ENCODE results near the gene EN2. TPM values are rescaled to one million over a fixed set of nuclear protein-coding genes. Genes with fewer than 3 reads are reported as not detected.

EN2 gene
- total RNA-seq, 1 experiment from 2014 or later, result 0.07 TPM

- no peak overlapping the region; a peak in 1 of 5 replicates for H3K4me3 Mint-ChIP-seq
Observed at GRCh38 chr7:155483245-155483644, 25.3 kb downstream of the EN2 start.

More at GRCh38 chr7:155483245-155483644, 25.3 kb downstream of the EN2 start:
- no peak for DNase-seq
- H2BK5ac ChIP-seq (ENCODE audit: insufficient read length, low read length), result no peak overlapping the region
- no peak overlapping the region for H3K9ac ChIP-seq (ENCODE audit: extremely low read depth, insufficient read length, low read length)
- no peak overlapping the region for H2BK15ac ChIP-seq (ENCODE audit: low read depth, low read length)
- H3K18ac ChIP-seq (ENCODE audit: insufficient read length, low read depth, low read length), result no peak overlapping the region
- peaks cover 98% of the 10 kb centered on the region for H3K27me3 Mint-ChIP-seq (ENCODE audit: low read depth)
- no peaks in the 10 kb centered on the region for H3K9me3 ChIP-seq (ENCODE audit: control insufficient read depth, low read depth, low read length)
- no peak overlapping the region for H4K91ac ChIP-seq (ENCODE audit: insufficient read length, low read depth, low read length)
- H3K9me3 Mint-ChIP-seq, result peaks cover 0 to 7% of the 10 kb centered on the region in 2 experiments; a peak in 3 of 5 replicates
- H3K4ac ChIP-seq (ENCODE audit: low read depth, low read length), result no peak overlapping the region
- H3K79me1 ChIP-seq (ENCODE audit: insufficient read depth, low read depth, low read length, poor library complexity, severe bottlenecking), result no peaks in the 10 kb centered on the region
- no CpG with 5 or more reads among the region's 13 CpGs for WGBS (ENCODE audit: extremely low coverage, insufficient read length, low lambda C conversion rate)
- H3T11ph ChIP-seq (ENCODE audit: low read length), result no peak overlapping the region
- no peak overlapping the region for H4K8ac ChIP-seq (replicated peaks; ENCODE audit: insufficient read length, low read depth, low read length)
- H2AFZ ChIP-seq (ENCODE audit: low read length), result no peak overlapping the region
- H3K27me3 ChIP-seq (ENCODE audit: insufficient read depth, low read length), result peaks cover 4% of the 10 kb centered on the region; the same call in 1 of the 2 replicates
- no peaks in the 10 kb centered on the region for H4K20me1 ChIP-seq (ENCODE audit: control insufficient read depth, insufficient read depth, insufficient read length)
- H3K23me2 ChIP-seq (ENCODE audit: insufficient read length, low read depth, low read length, poor library complexity, severe bottlenecking), result no peaks in the 10 kb centered on the region
- H3K4me1 Mint-ChIP-seq, result peaks cover 18 to 21% of the 10 kb centered on the region in 2 experiments
- no peak overlapping the region for H2BK20ac ChIP-seq (ENCODE audit: low read depth, low read length, poor library complexity, severe bottlenecking)
- no peak overlapping the region for H2BK12ac ChIP-seq (ENCODE audit: insufficient read length, low read depth, low read length)
- peaks cover 0 to 3% (median 0%) of the 10 kb centered on the region in 3 experiments; a peak in 3 of 7 replicates for H3K36me3 Mint-ChIP-seq (ENCODE audit: insufficient read depth in 1 of 3, low read depth in 3 of 3)
- H3K4me2 ChIP-seq (ENCODE audit: insufficient read depth, insufficient read length, low read length), result no peak overlapping the region
- H3K27ac Mint-ChIP-seq, result no peak overlapping the region
- no peak overlapping the region for H3K23ac ChIP-seq (ENCODE audit: insufficient read length, low read depth, low read length)
- no peaks in the 10 kb centered on the region for H3K79me2 ChIP-seq (ENCODE audit: insufficient read depth, low read length)
- no peaks in the 10 kb centered on the region for H3K4me1 ChIP-seq (ENCODE audit: insufficient read depth, low read length)
- no peak overlapping the region for H2BK120ac ChIP-seq (ENCODE audit: low read depth, low read length, poor library complexity, severe bottlenecking)
- no peak overlapping the region for H3K27ac ChIP-seq (ENCODE audit: insufficient read length, low read depth, low read length)
- H3K14ac ChIP-seq (ENCODE audit: insufficient read depth, low read length), result no peak overlapping the region
- H3K56ac ChIP-seq (ENCODE audit: insufficient read length, low read depth, low read length), result no peak overlapping the region
- no peak overlapping the region for H4K5ac ChIP-seq (ENCODE audit: insufficient read length, low read depth, low read length)
- H2AK5ac ChIP-seq (ENCODE audit: insufficient read length, low read length), result no peak overlapping the region
- no peak for TF ChIP-seq CTCF (conservative IDR thresholded peaks at IDR 0.05)
